ENCODE results near the gene RAMP3.

Gene RAMP3

GRCh38 chr7:45192621-45193041 is 35.0 kb downstream of the RAMP3 start:
- TF ChIP-seq, protein P1, sequence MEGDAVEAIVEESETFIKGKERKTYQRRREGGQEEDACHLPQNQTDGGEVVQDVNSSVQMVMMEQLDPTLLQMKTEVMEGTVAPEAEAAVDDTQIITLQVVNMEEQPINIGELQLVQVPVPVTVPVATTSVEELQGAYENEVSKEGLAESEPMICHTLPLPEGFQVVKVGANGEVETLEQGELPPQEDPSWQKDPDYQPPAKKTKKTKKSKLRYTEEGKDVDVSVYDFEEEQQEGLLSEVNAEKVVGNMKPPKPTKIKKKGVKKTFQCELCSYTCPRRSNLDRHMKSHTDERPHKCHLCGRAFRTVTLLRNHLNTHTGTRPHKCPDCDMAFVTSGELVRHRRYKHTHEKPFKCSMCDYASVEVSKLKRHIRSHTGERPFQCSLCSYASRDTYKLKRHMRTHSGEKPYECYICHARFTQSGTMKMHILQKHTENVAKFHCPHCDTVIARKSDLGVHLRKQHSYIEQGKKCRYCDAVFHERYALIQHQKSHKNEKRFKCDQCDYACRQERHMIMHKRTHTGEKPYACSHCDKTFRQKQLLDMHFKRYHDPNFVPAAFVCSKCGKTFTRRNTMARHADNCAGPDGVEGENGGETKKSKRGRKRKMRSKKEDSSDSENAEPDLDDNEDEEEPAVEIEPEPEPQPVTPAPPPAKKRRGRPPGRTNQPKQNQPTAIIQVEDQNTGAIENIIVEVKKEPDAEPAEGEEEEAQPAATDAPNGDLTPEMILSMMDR (IDR thresholded peaks at IDR 0.05; ENCODE audit: insufficient read depth, low read depth, low read length, missing control alignments) = no peak
- no peak overlapping the region for H3K4me3 ChIP-seq (ENCODE audit: low read length)
- DNase-seq (ENCODE audit: low read depth) = no peak

GRCh38 chr7:45193828-45194227 is 36.2 kb downstream of the RAMP3 start:
- no peak for DNase-seq (ENCODE audit: low read depth)
- TF ChIP-seq, protein P1 (IDR thresholded peaks at IDR 0.05; ENCODE audit: insufficient read depth, low read depth, low read length, missing control alignments) = no peak
- no peak overlapping the region for H3K4me3 ChIP-seq (ENCODE audit: low read length)

DNA sequence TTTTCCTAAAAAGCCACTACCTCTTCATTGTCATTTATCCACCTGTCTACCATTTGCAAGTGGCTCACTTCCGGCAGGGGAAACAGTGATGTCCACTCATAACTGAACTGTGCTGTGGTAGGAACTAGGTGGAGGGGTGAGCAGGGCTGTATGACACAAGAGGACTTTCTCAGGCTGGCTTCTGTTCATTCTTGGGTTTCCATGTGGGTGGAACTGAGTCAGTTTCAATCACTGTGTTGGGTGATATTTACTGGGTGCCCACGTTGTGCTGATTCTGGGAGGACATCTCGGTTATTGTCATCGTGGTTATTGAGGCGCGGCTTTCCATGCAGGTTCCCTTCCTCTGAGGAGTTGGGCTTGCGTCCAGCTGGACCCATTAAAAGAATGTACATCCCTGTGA is 38.8 kb downstream of the RAMP3 start:
- DNase-seq (ENCODE audit: low read depth) = no peak
- no peak overlapping the region for H3K4me3 ChIP-seq (ENCODE audit: low read length)
- TF ChIP-seq, protein P1 (IDR thresholded peaks at IDR 0.05; ENCODE audit: insufficient read depth, low read depth, low read length, missing control alignments) = no peak

DNA sequence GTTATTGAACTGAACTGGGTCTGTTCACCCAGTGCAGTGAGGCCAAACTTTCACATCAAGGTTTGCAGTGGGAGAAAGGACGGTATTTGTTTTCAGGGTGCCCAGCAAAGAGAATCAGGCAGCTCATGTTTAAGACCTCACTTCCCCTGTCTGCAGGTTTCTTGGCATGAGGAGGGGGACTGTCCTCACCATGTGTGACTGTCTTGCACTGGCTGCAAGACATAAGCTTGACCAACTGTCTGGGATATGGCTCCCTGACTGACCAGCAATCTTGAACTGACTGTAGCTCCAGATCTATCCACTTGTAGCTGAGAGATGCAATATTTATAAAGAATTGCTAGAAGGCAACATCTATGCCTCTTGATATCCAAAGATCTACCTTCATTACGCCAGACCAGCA is 39.9 kb downstream of the RAMP3 start:
- H3K4me3 ChIP-seq (ENCODE audit: low read length) = no peak overlapping the region
- no peak for DNase-seq (ENCODE audit: low read depth)
- TF ChIP-seq, protein P1 (IDR thresholded peaks at IDR 0.05; ENCODE audit: insufficient read depth, low read depth, low read length, missing control alignments) = no peak

DNA sequence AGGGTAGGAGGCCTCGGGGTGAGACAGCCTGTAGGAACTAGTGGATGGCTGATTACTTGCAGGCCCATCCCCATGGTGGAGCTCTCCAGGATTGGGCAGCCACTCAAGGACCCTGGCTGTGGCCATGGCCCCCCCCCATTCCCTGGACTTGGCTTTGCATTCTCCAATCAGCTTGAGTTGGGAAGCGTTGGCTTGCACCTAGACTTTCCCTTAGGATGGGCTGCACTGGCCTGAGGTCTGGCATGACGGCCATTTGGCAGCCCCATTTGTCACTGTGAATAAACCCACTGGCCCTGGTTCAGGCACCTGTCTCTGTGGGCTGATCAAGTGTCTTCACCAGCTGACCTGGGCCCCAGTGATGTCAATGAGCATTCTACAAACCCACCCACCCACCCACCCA is 41.4 kb downstream of the RAMP3 start:
- H3K4me3 ChIP-seq (ENCODE audit: low read length) = no peak overlapping the region
- TF ChIP-seq, protein P1 (IDR thresholded peaks at IDR 0.05; ENCODE audit: insufficient read depth, low read depth, low read length, missing control alignments) = no peak
- no peak for DNase-seq (ENCODE audit: low read depth)

DNA sequence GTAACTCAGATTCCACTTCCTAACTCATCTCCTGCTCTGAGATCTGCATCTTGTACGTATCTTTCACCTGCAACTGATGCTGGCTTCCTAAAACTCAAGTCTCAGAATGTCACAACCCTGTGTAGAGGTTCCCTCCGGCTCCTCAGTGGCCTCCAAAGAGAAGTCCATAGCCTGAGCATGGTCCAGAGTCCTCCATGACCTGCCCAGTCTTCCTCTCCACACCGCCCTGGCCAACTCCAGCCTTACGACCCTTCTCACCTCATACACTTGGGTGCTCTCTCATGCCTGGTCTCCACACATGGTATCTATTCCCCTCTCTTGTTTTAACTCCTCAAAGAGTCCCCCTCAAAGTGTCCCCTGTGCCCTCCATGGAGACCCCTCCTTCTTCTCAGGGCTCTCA is 41.9 kb downstream of the RAMP3 start:
- DNase-seq (ENCODE audit: low read depth) = no peak
- no peak overlapping the region for H3K4me3 ChIP-seq (ENCODE audit: low read length)
- TF ChIP-seq, protein P1 (IDR thresholded peaks at IDR 0.05; ENCODE audit: insufficient read depth, low read depth, low read length, missing control alignments) = no peak

GRCh38 chr7:45202625-45203024 is 45.0 kb downstream of the RAMP3 start:
- DNase-seq (ENCODE audit: low read depth) = no peak
- H3K4me3 ChIP-seq (ENCODE audit: low read length) = no peak overlapping the region
- TF ChIP-seq, protein P1 (IDR thresholded peaks at IDR 0.05; ENCODE audit: insufficient read depth, low read depth, low read length, missing control alignments) = no peak

All from epithelial cell of esophagus (primary cell).